NCI-H345 treated with DMSO at 0.1 percent for 48 hours (cell line): Measurements from ENCODE around the gene BAD.

ENCODE experiments used
- DNase-seq: peaks from one replicate; lab custom pipeline; 2025; ENCODE audit not compliant: unreplicated experiment; lab: John Stamatoyannopoulos, UW

BAD gene

DNA sequence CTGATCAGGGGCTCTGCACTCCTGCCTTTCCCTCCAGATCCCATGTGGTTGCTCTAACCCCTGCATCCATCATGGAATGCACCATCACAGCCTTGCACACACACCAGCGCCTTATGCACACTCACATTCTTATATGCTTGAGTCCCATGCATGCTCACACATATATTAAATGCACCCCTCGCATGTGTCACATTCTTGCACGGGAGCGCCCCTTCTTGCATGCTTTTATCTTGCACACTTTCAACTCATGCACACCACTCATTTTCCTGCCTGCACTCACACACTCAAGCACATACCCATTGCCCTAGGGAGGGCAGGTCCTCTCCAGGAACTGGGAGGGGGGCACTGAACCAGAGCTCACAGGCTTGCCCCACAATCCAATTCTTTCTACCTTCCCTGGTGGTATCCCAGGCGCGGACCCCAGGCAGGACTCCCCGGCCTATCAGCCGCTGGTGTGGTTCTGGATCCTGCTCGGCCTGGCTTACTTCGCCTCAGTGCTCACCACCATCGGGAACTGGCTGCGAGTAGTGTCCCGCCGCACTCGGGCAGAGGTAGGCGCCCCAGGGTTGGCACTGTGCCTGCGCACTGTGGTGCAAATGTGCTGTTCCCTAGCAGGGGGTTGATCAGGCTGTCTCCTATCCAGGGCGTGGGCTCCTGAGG is 13.4 kb upstream of the BAD start:
- peak; percentile 56 for DNase-seq

DNA sequence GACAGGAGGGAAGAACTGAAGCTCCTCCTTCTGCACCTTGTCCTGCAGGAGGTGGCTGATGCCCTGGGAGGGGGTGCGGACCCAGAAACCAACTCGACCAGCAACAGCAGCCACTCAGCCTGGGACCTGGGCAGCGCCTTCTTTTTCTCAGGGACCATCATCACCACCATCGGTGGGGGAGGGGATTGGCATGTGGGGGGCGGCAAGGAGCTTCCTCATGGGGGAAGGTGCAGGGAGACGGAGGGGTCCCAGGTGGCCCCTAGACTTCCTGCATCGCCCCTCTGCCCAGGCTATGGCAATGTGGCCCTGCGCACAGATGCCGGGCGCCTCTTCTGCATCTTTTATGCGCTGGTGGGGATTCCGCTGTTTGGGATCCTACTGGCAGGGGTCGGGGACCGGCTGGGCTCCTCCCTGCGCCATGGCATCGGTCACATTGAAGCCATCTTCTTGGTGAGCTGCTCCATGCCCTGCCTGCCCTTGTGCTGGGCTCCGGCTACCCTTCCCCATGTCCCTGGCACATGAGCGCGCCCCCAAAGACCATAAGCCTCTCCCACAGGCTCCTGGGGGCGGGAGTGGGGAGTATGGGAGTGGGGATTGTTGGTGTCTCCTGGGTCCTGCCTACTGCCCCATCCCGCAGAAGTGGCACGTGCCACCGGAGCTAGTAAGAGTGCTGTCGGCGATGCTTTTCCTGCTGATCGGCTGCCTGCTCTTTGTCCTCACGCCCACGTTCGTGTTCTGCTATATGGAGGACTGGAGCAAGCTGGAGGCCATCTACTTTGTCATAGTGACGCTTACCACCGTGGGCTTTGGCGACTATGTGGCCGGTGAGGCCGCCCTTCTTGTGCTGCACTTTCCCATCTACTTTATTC is 12.6 kb upstream of the BAD start:
- no peak for DNase-seq

DNA sequence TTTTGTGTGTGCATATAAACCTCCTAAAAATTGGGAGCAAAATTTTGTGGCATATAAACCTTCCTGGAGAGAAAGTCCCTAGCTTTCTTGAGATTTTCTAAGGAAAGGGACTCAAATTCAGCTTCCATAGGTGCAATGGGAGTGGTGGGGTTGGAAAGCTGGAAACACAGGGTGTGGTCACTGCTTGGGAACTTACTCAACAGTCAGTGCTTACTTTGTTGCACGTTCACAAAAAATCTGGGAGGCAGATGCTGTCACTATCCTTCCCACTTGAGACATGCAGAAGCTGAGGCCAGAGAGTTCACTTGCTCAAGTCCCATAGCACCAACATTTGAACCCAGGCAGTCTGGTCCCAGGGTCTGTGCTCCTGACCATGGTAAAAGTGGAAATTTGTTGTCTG is 11.8 kb upstream of the BAD start:
- DNase-seq = no peak

DNA sequence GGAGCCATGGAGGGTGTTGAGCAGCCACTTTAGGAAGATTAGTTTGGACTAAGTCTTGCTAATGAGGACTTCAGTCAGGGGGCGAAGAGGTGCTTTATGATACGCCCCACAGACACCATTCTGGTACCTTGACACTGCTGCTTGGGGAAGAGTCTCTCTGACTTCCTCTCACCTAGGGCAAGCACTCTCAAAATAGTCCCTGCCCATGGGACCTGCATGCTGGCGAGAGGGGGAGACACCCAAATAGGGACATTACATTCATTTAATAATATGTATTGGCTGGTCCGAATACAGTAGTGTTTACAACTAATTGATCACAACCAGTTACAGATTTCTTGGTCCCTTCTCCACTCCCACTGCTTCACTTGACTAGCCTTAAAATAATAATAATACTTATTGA is 11.3 kb upstream of the BAD start:
- DNase-seq = no peak

DNA sequence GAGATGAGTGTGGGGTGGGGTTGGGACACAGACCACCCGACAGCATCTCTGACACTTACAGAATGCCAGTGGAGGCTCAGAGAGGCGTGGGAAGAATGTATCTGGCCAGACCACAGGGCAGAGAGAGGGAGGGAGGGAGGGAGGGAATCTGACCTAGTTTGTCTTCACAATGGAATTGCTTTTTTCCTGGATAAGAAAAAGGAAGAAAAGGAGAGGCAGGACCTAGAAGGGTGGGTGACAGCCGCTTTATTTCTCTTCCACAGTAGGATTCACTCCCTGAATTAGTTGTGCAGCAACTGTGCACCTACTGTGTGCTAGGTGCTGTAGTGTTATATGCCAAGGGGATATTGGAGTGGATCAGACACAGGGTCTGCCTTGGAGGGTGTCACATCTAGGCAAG is 10.3 kb upstream of the BAD start:
- DNase-seq = no peak

DNA sequence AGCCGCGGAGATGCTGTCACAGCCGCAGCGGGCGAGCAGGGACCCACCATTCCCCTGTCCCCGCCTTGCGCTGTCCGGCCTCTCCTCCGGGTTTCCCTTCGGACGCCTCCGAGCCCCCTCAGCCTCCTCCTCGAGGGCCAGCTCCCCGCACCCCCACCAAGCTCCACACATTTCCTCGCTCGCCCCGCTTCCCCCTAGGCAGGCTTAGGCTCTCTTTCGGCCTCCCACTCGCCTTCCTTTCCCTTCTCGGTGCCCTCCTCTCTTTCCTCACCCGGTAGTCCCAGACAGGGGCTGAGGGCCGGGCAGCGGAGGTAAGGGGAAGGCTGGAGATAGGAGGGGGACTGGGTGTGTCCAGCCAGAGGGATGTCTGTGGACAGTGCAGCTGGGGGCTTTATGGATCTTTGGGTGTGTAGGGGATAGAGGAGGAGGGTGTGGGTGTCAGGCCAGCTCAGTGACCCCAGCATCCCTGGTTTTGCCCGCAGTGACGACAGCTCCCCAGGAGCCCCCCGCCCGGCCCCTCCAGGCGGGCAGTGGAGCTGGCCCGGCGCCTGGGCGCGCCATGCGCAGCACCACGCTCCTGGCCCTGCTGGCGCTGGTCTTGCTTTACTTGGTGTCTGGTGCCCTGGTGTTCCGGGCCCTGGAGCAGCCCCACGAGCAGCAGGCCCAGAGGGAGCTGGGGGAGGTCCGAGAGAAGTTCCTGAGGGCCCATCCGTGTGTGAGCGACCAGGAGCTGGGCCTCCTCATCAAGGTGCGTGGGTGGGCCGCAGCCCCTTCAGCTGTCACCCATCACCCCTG is 8.2 kb upstream of the BAD start:
- DNase-seq = no peak

DNA sequence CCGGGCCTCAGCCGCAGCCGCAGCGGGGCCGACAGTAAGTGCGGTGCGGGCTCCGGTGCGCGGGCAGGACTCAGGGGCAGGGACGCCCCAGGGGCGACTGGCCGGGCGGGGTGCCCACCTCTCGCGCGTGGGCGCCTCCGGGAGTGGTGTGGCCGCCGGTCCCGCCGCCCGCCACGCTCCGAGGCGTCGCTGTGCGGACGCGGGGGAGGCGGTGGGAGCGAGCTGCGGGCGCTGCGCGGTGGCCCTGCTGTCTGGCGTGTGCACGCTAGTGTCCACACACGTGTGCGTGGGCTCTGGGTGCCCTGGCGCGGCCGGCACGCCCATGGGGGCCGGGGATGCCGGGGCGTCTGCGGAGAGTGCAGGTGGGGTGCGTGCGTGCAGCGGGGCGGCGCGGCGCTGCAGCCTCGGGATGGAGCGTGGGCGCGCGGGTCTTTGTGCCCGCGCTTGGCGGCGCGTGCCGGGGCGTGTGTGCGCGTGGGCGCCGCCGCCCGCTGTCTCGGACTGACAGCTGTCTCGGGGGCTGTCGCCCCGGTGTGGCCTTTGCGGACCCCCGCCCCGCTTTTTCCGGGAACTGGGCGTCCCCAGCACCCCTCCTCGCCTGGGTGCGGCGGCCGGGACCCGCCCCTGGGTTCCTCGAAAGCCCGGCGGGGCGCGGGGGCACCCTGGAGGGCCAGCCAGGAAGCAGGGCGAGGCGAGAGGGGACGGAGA is 7.4 kb upstream of the BAD start:
- DNase-seq = no peak

DNA sequence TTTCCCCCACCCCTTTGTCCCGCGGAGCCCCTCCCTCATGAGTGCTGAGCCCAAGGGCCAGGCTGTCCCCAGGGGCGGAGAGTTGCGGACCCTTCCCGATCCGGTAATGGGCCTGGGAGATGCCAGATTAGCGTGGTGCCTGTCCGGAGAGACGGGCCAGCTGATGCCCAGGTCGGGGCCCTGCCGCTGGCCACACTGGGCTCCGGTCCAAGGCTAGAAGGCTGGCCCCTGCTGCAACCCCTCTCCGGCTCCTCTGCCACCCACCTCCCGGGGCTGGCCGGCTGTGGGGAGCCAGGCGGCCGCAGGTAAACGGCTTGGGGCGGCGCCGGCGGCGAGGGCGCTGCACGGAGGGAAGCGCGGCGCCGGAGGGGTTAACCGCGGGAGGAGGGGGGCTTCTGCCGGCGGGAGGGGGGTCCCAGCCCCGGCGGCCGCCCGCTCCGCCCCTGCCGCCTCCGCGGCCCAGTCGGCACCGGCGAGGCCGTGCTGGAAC is 6.8 kb upstream of the BAD start, which contains the start of gene KCNK4:
Gene KCNK4, plus strand, starts transcription at position 41 of the 490 bp plus-strand sequence. CDS start 1,717 bp downstream, outside the sequence.
- no peak for DNase-seq

DNA sequence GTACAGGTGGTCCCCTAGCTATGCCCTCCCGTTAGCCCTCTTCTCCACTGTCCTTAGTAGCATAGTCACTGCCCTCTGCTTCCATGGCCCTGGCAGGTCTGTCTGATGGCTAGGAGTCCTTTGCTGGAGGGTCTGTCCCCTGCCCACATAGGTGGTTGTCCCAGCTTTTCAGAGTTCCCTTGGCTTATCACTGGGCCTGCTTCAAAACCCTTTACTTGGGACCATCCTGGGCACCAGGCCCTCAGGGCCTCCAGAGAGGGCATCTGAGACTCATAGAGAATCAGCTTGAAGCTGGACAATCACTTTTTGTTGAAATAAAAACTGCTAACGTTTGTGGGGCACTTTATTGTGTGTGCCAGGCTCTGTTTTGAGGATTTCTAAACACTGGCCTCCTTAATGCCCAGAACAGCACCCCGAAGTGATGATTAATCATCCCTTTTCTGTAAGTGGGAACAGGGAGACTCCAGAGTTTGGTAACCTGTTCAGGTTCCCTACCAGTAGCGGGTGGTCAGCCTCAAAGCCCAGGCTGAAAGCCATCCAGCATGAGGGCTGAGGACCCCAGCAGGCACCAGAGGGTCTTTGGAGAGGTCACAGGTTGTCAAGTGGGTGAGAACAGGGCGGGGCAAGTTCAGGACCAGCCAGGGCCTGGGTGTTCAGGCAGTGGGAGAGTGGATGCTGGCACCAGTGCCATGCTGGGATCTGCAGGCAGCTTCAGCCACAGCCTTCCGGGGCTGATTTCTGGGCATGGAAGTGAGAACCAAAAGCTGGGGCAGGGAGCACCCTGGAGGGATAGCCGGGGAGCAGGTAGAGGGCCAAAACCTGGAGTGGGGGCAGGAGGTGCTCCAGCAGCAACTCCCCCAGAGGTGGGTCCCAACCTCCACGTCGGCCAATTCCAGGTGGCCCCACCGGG is 6.1 kb upstream of the BAD start:
- no peak for DNase-seq

DNA sequence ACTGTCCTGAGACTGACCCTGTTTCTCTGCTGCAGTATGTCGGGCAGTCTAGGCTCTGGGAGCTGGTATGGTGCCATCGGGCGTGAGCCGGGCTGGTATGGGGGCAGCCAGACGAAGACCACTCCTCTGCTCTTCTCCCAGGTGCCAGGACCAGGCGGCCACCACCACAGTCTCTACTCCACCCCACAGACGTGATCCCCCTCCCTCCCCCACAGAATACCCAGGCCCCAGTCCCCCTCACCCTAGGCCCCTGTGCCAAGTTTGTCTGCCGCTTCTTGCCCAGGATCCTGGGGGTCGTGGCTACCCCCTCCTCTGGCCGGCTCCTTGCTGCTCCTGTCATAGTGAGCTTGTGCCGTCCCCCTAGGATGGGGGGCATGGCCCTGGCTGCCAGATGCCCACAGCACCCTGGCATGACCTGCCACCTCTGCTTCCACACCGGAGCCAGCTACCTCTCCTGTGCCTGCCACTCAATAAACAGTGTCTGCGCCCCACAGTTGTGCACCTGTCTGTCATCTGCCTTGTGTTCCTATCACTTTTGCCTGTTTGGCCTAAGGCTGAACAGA is 4.6 kb upstream of the BAD start:
- DNase-seq = no peak

DNA sequence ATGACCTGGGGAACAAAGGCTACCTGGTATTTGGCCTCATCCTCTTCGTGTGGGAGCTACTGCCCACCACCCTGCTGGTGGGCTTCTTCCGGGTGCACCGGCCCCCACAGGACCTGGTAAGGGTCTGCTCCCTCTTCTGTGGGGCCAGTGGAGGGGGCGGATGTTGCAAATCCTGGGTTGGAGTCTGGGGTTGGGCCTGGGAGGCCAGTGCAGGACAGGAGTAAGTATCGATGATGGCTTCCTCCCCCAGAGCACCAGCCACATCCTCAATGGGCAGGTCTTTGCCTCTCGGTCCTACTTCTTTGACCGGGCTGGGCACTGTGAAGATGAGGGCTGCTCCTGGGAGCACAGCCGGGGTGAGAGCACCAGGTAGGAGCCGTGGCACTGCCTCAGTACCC is 3.9 kb upstream of the BAD start:
- DNase-seq = no peak

DNA sequence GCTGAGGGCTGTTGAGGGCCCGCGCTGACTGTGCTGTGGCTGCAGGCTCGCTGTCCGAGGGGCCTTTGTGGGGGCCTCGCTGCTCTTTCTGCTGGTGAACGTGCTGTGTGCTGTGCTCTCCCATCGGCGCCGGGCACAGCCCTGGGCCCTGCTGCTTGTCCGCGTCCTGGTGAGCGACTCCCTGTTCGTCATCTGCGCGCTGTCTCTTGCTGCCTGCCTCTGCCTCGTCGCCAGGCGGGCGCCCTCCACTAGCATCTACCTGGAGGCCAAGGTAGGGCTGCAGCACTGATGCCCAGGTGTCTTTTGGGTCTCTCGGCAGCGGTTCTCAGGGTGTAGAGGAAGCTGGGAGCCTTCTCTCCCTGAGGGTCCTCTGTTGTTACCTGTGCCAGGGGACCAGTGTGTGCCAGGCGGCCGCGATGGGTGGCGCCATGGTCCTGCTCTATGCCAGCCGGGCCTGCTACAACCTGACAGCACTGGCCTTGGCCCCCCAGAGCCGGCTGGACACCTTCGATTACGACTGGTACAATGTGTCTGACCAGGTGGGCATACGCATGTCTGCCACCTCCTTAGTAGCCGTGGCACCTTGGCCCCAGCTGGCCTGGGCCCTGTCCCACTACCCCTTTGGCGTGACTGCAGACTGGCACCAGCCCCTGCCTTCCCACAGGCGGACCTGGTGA is 3.3 kb upstream of the BAD start:
- DNase-seq = no peak

DNA sequence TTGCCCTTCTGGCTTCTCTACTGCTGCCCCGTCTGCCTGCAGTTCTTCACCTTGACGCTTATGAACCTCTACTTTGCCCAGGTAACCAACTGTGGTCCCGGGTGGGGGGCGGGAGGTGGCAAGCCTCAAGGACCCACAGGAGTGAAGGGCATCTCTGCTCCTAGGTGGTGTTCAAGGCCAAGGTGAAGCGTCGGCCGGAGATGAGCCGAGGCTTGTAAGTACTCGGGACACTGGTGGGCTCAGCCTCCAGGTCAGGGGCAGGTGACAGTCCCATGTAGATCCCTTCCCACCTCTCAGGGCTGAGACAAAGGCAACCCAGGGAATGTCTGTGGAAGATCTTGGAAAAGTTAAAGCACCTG is 2.3 kb upstream of the BAD start:
- no peak for DNase-seq

DNA sequence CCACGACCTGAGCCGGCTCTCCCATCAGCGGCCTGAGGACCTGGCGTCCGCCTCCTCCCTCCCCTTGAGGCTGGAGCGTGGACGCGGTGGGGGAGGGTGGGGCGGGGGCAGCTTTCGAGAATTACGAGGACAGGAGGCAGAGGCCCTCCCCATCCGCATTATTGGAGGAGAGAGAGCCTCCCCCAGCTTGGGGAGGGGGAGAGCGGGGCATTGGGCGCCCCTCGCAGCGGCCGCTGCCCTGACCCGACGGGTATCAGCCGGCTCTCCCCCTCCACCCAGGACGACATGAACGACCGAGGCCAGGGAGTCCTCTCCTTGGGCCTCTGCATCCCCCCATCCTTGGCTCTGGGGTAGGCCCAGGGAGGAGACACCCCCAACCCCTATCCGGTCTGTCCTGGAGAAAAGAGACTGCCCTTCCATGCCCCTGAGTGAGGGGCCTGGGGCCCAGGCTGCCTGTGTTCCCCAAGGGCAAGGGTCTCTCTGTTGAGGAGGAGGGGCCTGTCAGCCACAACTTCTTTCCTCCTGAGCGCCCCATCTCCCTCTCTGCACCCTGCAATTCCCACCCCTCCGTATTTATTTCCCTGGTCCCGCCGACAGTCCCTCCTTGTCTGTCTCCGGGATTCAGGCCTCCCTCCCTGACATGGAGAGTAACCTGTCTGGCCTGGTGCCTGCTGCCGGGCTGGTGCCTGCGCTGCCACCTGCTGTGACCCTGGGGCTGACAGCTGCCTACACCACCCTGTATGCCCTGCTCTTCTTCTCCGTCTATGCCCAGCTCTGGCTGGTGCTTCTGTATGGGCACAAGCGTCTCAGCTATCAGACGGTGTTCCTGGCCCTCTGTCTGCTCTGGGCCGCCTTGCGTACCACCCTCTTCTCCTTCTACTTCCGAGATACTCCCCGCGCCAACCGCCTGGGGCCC is 1.7 kb upstream of the BAD start:
- peak; percentile 65 for DNase-seq

DNA sequence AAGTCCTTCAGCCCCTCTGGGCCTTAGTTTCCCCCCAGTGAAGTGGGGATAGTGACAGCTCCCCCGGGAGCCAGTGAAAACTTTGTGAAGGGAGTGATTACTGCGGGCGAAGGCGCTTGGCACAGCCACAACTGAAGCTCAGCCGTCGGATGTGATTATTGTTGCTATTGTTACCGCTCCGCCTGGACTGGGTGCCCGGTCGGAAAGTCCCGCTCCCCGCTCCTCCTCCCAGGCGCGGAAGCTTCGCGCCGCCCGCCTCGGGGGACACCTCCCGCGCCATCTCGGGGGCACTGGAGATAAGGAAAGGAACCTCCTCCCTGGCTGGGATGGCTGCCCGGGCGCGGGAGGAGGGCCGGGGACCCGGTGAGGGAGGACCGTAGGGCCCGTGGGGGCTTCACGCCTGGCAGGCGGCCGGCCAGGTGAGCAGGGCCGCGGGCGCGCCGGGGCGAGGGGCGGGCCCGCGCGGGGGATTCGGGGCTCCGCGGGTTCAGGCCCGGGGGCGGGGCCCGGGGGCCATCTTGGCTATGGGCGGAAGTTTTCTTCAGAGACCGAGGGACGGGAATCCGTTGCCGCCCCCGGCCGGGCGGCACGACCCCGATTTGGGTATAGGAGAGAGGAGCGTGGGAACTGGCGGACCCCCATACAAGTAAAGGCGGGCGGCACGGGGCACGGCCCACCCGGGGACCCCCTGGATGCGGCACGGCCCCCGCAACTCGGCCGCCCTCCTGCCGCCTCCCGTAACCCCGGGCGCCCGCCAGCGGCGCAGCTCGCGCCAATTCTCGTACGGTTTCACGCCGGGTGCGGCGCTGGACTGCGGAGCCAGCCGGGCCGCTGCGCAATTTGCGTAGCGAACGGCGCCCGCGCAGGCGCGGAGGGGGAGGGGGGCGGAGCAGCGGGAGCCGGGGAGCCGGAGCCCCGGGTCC is 758 bp upstream of the BAD start, which contains the start of gene GPR137:
Gene GPR137, plus strand, starts transcription at position 887 of the 923 bp plus-strand sequence. CDS start 677 bp downstream, outside the sequence.
- DNase-seq = peak; percentile 71

DNA sequence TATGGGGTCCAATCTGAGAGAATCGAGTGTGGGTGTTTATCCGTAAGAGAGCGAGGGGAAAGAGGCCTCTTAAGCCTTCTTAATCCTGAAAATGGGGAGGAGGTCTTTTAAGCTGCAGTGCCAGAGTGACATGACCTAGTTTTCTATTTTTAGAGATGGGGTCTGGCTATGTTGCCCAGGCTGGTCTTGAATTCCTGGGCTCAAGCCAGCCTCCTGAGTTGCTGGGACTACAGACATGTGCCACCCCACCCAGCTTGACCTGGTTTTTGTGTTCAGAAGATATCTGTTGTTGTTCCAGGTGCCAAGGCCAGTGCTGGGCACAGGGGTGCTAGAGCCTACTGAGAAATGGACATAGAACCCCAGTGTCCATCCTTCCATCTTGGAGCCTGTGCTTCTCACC is 1.4 kb downstream of the BAD start:
- DNase-seq = no peak
